GM19438 (cell line): ENCODE results near the gene AOPEP.

Experiments
- ATAC-seq: cut with Tn5 transposase; IDR thresholded peaks from one replicate; pipeline ENCODE4 v1.9.1; 2021; ENCODE audit warnings: low read depth; ENCODE audit not compliant: unreplicated experiment

Gene AOPEP

GRCh38 chr9:94788570-94789105, 62.1 kb downstream of the AOPEP start:
- no peak for ATAC-seq

GRCh38 chr9:94791435-94791834, 64.9 kb downstream of the AOPEP start:
- ATAC-seq, result no peak

GRCh38 chr9:94792511-94792910, 66.0 kb downstream of the AOPEP start:
- no peak for ATAC-seq

- ATAC-seq, result no peak
Measured at GRCh38 chr9:94794476-94795167, 68.1 kb downstream of the AOPEP start.

- ATAC-seq, result no peak
Measured at GRCh38 chr9:94796687-94797086, 70.2 kb downstream of the AOPEP start.

GRCh38 chr9:94798201-94798600, 71.7 kb downstream of the AOPEP start:
- no peak for ATAC-seq

- ATAC-seq, result no peak
Measured at GRCh38 chr9:94798708-94799107, 72.2 kb downstream of the AOPEP start.

GRCh38 chr9:94799578-94800264, 73.2 kb downstream of the AOPEP start:
- no peak for ATAC-seq

- no peak for ATAC-seq
Measured at GRCh38 chr9:94800424-94801117, 74.1 kb downstream of the AOPEP start.

GRCh38 chr9:94801234-94801633, 74.7 kb downstream of the AOPEP start:
- no peak for ATAC-seq

- ATAC-seq, result no peak
Measured at GRCh38 chr9:94801681-94802080, 75.2 kb downstream of the AOPEP start.

GRCh38 chr9:94802251-94802650, 75.8 kb downstream of the AOPEP start:
- ATAC-seq, result no peak

GRCh38 chr9:94802793-94803192, 76.3 kb downstream of the AOPEP start:
- no peak for ATAC-seq

GRCh38 chr9:94804316-94804715, 77.8 kb downstream of the AOPEP start:
- ATAC-seq, result no peak

- ATAC-seq, result no peak
Measured at GRCh38 chr9:94805051-94805489, 78.6 kb downstream of the AOPEP start.

- ATAC-seq, result no peak
Measured at GRCh38 chr9:94805585-94805984, 79.1 kb downstream of the AOPEP start.

- ATAC-seq, result no peak
Measured at GRCh38 chr9:94806307-94806893, 79.9 kb downstream of the AOPEP start.

GRCh38 chr9:94807556-94807955, 81.1 kb downstream of the AOPEP start:
- no peak for ATAC-seq

GRCh38 chr9:94808926-94809700, 82.6 kb downstream of the AOPEP start:
- ATAC-seq, result no peak

- no peak for ATAC-seq
Measured at GRCh38 chr9:94809778-94810177, 83.3 kb downstream of the AOPEP start.
